GM10266 (cell line): ENCODE data around the gene RAB3GAP2.
"Not testable (repeated sequence)": the region's sequence is repeated elsewhere in the genome, so short reads cannot be mapped to it uniquely, and the experiment has no call there.

ENCODE experiments used
- DNase-seq: peaks from one replicate; pipeline ENCODE4 v3.0.0; 2012; ENCODE audit errors: extremely low spot score
- TF ChIP-seq, protein P1 (sequence below): IDR thresholded peaks from 2 replicates; pipeline ENCODE4 v1.5.1; 2012; ENCODE audit warnings: mild to moderate bottlenecking, low read depth; ENCODE audit not compliant: control insufficient read depth, insufficient read depth; ENCODE audit errors: missing control alignments

Gene RAB3GAP2

DNA sequence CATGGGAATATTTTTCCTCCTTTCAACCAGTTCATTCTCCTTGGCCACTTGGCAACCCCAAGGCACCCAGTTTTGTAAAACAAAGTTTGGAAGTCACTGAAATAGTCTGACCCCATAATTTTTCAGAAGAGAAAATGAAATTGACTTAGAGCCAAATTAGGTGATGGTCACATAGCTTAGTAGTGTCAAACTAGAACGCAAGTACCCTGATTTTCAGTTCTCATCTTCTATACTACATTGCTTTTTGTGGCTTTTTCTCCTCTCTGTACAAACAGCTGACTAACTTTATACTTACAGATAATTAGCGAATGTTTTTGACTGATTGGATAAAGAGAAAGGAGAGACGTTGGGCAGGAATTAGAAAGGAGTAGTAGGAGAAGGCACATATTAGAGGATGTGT lies 145.2 kb downstream of the RAB3GAP2 start:
- TF ChIP-seq, protein P1, sequence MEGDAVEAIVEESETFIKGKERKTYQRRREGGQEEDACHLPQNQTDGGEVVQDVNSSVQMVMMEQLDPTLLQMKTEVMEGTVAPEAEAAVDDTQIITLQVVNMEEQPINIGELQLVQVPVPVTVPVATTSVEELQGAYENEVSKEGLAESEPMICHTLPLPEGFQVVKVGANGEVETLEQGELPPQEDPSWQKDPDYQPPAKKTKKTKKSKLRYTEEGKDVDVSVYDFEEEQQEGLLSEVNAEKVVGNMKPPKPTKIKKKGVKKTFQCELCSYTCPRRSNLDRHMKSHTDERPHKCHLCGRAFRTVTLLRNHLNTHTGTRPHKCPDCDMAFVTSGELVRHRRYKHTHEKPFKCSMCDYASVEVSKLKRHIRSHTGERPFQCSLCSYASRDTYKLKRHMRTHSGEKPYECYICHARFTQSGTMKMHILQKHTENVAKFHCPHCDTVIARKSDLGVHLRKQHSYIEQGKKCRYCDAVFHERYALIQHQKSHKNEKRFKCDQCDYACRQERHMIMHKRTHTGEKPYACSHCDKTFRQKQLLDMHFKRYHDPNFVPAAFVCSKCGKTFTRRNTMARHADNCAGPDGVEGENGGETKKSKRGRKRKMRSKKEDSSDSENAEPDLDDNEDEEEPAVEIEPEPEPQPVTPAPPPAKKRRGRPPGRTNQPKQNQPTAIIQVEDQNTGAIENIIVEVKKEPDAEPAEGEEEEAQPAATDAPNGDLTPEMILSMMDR = no peak

DNA sequence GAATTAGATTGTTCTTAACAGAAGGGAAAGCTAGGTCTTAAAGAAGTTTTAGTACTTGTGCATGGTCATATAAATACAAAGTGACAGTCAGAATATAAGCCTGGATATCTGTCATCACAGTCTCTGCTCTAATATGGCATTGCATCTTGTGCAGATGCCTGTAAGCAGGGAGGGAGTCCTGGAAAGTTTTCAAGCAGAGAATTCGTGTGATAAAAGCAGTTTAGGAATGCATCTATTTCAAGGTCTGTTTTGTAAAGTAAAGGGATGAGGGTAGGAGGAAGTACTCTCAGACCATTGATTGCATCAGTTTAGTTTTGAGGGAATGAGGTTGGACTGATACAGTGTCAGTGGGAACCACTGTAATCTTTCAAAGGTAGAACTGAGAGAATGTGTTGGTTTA lies 147.7 kb downstream of the RAB3GAP2 start:
- TF ChIP-seq, protein P1 = no peak
- DNase-seq = no peak

More for the DNA sequence above, 145.2 kb downstream of the RAB3GAP2 start:
- DNase-seq = no peak

DNA sequence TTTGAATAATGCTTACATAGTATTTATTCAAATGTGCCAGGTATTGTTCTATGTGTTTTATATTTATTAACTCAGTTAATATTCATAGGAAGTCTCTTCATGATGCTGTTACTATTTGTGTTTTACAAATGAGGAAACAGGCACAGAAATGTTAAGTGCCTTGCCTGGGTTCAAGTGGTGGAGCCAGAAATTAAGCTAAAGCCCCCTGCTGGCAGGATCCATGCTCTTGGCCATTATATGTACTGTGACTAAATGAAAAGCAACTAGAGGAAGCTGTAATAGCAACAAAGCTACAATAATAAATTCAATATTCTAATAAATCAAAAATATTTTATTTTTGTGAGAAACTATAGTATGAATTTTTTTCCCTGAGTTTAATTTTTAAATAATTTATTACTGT lies 148.4 kb downstream of the RAB3GAP2 start:
- TF ChIP-seq, protein P1 = peak; percentile 31
- DNase-seq = no peak

DNA sequence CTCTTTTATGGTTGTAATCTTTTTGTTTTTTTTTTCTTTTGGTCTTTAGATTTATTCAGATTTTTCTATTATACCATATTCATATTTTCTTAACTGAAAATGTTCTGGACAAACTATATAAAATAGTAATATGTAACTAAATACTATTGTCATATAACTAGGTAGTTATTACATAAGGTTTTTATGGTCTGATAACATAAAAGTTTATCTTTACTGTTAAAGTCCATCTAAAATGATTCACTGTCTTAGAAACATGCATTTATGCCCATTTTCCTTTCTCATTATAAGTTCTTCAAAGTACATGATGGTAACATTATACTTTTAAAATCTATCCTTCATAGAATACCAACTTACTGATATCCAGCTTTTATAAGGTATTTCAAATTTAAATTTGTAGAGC lies 149.2 kb downstream of the RAB3GAP2 start:
- no peak for DNase-seq
- TF ChIP-seq, protein P1 = no peak

DNA sequence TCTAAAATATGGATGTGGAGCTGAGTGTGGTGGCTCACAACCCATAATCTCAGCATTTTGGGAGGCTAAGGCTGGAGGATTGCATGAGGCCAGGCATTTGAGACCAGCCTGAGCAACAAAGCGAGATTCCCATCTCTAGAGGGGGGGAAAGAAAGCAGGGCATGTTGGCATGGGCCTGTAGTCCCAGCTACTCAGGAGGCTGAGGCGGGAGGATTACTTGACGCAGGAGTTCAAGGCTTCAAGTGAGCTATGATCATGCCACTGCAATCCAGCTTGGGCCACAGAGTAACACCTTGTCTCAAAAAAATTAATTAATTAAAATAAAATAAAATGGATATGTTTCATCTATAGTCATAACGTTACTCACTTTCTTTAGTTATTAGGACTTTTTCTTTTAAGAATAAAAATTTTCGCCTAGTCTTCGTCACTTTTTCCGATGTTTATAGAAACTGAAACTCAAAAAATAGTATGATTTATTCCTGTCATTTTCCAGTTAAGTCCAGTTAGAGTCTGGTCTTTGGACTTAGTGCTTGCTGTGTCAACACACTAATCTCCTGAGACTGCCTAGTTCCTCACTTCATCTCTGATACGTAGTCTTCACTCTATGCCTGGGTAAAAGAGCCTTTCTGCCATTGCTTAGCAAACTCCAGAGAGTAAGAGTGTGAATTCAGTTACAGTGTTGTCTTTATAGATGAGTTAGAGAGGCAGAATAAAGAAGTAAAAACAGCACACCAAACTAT lies 150.3 kb downstream of the RAB3GAP2 start:
- DNase-seq = no peak
- TF ChIP-seq, protein P1 = no peak

DNA sequence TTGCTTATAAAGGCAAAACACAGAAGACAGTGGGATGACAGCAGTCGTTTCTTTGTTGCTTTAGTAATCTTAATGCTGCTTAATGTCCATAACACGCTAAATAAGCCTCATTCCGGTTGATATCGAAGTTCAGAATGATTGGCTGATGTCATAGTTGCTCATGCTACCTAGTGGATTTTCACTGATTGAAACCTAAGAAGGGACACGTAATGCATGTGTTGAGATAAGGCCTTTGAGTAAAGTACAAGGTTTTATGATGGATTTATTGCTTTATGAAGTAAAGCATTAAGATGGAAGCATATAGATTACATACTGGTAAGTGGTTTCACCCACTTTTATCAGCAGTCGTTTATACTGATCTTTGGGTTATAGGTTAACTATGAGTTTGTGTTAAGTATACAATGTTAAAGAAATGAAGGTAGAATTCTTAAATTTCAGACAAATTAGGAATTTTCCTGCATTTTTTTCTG lies 153.2 kb downstream of the RAB3GAP2 start:
- TF ChIP-seq, protein P1 = no peak
- DNase-seq = no peak

DNA sequence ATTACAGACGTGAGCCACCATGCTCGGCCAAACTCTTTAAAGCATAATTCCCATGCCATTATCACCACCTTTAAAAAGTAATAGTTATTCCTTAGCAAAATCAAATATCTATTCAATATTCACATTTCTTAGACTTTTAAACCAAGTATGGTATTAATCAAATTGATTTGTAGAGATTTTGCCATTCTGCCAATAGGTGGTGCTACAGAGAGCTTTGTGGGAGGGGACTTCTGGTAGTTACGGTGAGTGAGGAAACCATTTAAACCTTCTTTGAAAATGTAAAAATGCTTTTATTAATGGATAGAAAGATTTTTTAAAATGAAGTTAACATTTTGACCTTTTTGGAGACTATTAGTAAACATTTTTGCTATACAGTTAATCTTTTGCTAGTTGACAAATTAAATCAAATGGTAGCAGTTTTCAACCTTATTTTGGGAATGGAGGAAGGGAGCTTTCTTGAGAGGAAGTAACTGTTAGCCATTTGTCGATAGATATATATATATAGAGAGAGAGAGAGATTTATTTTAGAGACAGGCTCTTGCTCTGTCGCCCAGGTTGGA lies 159.0 kb downstream of the RAB3GAP2 start:
- TF ChIP-seq, protein P1 = peak; percentile 48
- peak; percentile 28 for DNase-seq

DNA sequence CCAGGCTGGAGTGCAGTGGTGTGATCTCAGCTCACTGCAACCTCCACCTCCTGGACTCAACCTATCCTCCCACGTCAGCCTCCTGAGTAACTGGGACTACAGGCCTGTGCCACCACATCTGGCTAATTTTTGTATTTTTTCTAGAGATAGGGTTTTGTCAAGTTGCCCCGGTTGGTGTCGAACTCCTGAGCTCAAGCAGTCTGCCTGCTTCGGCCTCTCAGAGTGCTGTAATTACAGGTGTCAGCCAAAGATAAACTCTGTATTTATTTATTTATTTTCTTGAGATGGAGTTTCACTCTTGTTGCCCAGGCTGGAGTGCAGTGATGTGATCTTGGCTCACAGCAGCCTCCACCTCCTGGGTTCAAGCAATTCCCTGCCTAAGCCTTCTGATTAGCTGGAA lies 159.7 kb downstream of the RAB3GAP2 start:
- not testable (repeated sequence) for DNase-seq

DNA sequence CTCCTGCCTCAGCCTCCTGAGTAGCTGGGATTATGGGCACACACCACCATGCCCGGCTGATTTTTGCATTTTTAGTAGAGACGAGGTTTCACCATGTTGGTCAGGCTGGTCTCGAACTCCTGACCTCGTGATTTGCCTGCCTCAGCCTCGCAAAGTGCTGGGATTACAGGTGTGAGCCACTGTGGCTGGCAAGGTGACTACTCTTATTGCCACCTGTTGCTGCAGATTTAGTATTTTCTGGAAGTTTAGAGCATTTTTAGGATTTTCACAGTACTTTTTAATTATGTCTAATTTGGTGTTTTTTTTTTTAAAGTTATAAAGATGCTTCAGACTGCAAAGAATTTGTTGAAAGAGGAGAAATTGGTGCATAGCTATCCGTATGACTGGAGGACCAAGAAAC lies 161.8 kb downstream of the RAB3GAP2 start:
- DNase-seq = not testable (repeated sequence)
